Activated CD4-positive, alpha-beta T cell treated with anti-CD3 and anti-CD28 coated beads, Interleukin-2, amount 50 U/mL, for 1 hour (primary cell): Measurements from ENCODE around the gene VEZF1.

Experiments
- DNase-seq: peaks from one replicate; pipeline ENCODE4 v3.0.0-alpha.2; 2020

Gene VEZF1

GRCh38 chr17:57924677-57925076 lies 63.4 kb downstream of the VEZF1 start:
- DNase-seq = no peak
